DMS79 (cell line): Measurements from ENCODE around the gene SPRYD3.

Experiments used
- DNase-seq: peaks from one replicate; lab custom pipeline; 2025; lab: John Stamatoyannopoulos, UW

Gene SPRYD3

DNA sequence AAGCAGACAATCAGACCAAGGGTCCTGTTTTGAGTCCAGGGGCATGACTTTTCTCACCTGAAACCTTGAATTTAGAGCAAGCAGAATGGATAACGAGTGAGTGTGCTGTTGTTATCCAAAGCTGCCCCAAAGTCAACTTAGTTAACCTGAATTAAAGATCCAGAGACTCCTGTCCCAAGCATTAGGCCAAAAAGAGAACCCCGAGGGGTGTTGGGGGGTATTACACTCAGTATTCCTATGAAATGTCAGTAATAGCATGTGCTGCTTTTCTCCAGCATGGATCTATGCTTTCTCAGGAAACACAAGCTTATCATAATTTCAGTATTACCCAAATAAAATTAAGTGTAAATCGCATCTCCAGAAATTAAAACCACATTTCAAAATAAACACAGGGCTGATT lies 53.9 kb downstream of the SPRYD3 start:
- DNase-seq = no peak

- DNase-seq = no peak
Observed at GRCh38 chr12:53014709-53015108, 64.5 kb downstream of the SPRYD3 start.
